GM12873 (cell line): ENCODE measurements around the gene GPR176.

Source experiments
- TF ChIP-seq, protein P1 (sequence below): IDR thresholded peaks from 2 replicates; pipeline ENCODE4 v1.5.1; 2012; ENCODE audit warnings: low read depth, mild to moderate bottlenecking, moderate library complexity, low read length, control low read depth; ENCODE audit not compliant: insufficient read depth; ENCODE audit errors: missing control alignments

Gene GPR176

DNA sequence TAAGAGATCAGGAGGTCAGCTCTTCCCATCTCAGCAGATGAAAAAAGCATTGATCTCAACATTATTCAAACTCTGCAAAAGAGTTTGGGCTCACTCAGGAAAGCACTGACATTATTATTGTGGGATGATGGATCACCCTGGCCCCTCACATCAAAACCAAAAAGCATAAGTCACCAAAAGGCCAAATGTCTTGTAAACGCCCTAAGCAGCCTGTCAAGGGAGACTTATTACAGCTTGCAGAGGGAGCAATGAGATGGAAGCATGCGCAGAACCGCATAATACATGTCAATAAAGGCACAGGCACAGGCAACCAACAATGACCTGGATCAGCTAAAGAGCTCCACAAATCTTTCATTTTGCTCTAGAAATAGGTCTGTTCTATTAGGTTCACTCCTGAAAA lies 142.0 kb downstream of the GPR176 start:
- TF ChIP-seq, protein P1, sequence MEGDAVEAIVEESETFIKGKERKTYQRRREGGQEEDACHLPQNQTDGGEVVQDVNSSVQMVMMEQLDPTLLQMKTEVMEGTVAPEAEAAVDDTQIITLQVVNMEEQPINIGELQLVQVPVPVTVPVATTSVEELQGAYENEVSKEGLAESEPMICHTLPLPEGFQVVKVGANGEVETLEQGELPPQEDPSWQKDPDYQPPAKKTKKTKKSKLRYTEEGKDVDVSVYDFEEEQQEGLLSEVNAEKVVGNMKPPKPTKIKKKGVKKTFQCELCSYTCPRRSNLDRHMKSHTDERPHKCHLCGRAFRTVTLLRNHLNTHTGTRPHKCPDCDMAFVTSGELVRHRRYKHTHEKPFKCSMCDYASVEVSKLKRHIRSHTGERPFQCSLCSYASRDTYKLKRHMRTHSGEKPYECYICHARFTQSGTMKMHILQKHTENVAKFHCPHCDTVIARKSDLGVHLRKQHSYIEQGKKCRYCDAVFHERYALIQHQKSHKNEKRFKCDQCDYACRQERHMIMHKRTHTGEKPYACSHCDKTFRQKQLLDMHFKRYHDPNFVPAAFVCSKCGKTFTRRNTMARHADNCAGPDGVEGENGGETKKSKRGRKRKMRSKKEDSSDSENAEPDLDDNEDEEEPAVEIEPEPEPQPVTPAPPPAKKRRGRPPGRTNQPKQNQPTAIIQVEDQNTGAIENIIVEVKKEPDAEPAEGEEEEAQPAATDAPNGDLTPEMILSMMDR: no peak

DNA sequence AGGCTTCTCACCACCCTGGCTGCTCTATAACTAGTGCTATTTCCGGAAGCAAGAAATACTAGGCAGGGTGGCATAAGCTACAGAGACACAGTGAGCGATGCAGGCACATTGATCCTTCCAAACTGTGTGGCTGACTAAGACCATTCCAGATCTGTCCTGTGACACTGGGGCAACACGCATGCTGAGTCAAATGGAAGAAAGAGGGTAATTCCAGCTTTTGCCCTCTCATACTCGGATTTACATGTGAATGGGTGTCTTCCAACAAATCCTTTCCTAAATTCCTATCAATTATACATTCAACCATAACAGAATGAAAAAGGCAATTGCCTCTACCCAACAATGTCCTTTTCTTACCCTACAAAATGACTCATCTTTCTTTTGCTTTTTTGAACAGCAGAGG lies 142.6 kb downstream of the GPR176 start:
- TF ChIP-seq, protein P1: no peak

DNA sequence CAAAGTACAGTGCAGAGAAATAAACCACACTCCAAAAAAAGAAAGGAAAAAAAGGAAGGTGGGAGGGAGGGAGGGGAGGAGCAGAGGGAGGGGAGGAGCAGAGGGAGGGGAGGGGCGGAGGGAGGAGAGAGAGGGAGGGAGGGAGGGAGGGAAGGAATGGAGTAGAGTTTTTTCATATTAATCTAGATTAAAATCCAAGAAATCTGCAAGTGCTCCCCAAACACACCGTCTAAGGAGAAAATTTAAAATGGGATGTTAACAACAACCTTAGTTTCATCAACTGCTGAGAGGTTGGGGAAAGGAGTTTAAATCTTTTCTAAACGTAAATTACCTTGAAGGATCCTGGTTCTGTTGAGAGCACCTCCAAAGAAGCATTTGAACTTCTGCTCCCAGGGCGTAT lies 144.0 kb downstream of the GPR176 start:
- TF ChIP-seq, protein P1: no peak

DNA sequence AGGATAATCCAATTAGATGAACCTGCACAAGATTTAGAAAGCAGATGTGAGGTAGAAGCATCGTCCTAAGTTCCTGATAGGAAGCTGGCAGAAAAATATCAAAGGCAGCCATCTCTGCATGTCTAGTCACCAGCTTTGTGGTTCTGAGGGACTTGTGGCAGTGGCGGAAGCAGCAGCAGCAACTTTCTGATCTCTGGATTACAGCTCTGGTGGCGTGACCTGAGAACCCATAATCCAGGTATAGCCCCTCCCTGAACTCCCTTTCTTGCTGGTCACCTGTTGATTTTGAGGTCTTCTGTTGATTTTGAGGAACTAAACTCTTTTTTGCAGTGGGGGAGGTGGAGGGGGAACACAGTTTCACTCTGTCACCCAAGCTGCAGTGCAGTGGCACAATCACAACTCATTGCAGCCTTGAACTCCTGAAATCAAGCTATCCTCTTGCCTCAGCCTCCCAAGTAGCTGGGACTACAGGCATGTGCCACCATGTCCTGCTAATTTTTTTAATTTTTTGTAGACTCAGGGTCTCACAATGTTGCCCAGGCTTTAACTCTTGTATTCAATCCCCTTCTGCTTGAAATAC lies 145.3 kb downstream of the GPR176 start:
- TF ChIP-seq, protein P1: no peak

DNA sequence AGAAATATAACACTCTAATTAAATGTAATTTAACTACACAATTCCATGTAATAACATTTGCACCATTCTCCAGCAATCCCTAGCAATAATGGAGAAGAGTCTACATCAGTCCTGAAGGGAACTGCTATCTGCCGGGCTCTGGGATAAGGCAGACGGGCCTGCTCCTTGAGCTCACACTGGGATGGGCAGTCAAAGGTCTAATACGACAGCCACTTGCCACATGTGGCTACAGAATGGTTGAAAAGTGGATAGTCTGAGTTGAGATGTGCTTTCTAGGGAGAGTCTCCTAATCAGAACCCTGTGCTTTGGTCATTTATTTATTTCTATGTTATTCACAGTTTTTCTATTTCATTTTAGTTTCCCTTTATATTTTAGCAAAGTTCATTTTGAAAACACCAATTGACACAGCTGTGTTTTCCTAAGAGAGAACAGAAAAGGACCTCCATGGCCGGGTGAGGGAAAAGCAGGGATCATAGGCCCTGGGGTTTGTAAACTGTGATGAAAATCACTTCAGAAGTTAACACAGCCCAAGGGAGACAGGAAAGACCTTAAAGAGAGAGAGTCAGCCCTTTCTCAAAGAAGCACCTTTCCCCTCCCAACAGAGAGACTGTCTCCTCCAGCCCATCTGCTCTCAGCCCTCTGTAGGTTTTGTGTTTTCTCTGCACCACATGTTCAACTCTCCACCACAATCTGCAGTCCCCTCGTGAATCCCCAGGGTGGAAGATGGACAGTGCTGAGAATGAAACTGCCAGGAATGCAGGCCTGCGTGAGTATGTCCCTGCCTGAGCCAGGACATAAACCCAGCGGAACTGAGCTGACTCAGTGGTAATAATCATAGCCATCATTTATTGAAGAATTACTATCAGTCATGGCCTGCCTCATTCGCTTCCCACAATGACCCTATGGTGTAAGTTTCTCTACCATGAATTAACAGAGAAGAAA lies 149.0 kb downstream of the GPR176 start:
- TF ChIP-seq, protein P1: no peak

DNA sequence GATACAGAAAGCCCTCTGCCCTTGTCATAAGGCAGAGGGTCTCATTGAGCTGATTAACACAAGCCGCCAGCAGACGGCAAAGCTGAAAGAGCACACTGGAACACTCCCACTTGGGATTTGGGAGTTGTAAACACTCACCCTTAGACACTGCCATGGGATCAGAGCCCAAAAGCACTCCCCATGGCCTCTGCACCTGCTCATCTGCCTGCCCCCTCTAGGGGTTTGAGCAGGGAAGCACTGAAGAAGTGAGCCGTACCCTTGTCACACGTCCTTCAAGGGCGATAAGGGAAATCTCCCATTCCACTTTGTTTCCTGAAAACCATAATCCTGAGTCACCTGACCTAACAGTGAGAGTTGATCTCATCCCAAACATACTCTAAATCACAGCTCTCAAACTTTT lies 152.1 kb downstream of the GPR176 start:
- TF ChIP-seq, protein P1: peak; percentile 3

DNA sequence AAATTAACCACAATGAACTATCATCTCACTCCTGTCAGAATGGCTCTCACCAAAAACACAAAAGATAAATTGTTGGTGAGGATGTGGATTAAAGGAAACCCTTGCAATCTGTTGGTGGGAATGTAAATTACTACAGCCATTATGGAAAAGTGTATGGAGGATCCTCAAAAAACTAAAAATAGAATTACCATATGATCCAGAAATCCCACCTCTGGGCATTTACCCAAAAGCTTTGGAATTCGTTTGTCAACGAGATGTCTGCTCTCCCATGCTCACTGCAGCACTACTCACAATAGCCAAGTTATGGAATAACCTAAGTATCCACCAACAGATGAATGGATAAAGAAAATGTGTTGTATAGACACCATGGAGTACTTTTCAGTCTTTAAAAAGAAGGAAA lies 159.1 kb downstream of the GPR176 start:
- TF ChIP-seq, protein P1: no peak
